Fibroblast of lung (primary cell): ENCODE data around the gene WWC2. TPM values are rescaled to one million over a fixed set of nuclear protein-coding genes. Genes with fewer than 3 reads are reported as not detected.

Experiments
- DNase-seq, 2 donors: peaks; one replicate each; pipeline versions ENCODE4 v3.0.0 to v3.0.0-alpha.2; 2010; ENCODE audit warnings: low read depth in 2 of 2
- H2AFZ ChIP-seq: 2 replicates; pipeline ENCODE4 v1.5.1; 2012; ENCODE audit warnings: low read length, control low read depth, inconsistent platforms
- H3K27ac ChIP-seq: 2 replicates; pipeline ENCODE4 v1.5.1; 2011; ENCODE audit warnings: low read length, control low read depth; ENCODE audit not compliant: insufficient read depth
- H3K27me3 ChIP-seq: 2 replicates; pipeline ENCODE4 v1.5.1; 2011; ENCODE audit warnings: mild to moderate bottlenecking, low read length; ENCODE audit not compliant: control insufficient read depth, insufficient read depth
- H3K36me3 ChIP-seq: 2 replicates; pipeline ENCODE4 v1.5.1; 2011; ENCODE audit warnings: low read length; ENCODE audit not compliant: control insufficient read depth, insufficient read depth
- H3K4me1 ChIP-seq: 2 replicates; pipeline ENCODE4 v1.5.1; 2011; ENCODE audit warnings: low read length; ENCODE audit not compliant: control insufficient read depth, insufficient read depth; ENCODE audit errors: extremely low read depth
- H3K4me2 ChIP-seq: 2 replicates; pipeline ENCODE4 v1.5.1; 2011; ENCODE audit warnings: low read length, control low read depth; ENCODE audit not compliant: insufficient read depth; ENCODE audit errors: extremely low read depth
- H3K4me3 ChIP-seq, 4 experiments: fragments of 200-600 bp in 1 of 4; sonication (generic) in 1 of 4; replicated peaks in 1 of 4; 2 replicates each; pipeline ENCODE4 v1.5.1; 2011 to 2016; ENCODE audit warnings: low read length in 4 of 4, low read depth in 3 of 4, mild to moderate bottlenecking in 3 of 4, control low read depth in 2 of 4, inconsistent platforms in 1 of 4, mixed read lengths in 1 of 4; ENCODE audit not compliant: insufficient read depth in 1 of 4; ENCODE audit errors: control extremely low read depth in 1 of 4
- H3K79me2 ChIP-seq: 2 replicates; pipeline ENCODE4 v1.5.1; 2012; ENCODE audit warnings: mild to moderate bottlenecking, low read length, inconsistent platforms; ENCODE audit not compliant: control insufficient read depth, insufficient read depth
- H3K9ac ChIP-seq: 2 replicates; pipeline ENCODE4 v1.5.1; 2011; ENCODE audit warnings: mild to moderate bottlenecking, low read length, control low read depth; ENCODE audit not compliant: insufficient read depth
- H3K9me3 ChIP-seq: 2 replicates; pipeline ENCODE4 v1.5.1; 2012; ENCODE audit warnings: low read depth, low read length; ENCODE audit not compliant: control insufficient read depth, insufficient read depth
- H4K20me1 ChIP-seq: 2 replicates; pipeline ENCODE4 v1.5.1; 2011; ENCODE audit warnings: low read length; ENCODE audit not compliant: control insufficient read depth, insufficient read depth; ENCODE audit errors: extremely low read depth
- EZH2 ChIP-seq: IDR thresholded peaks from 2 replicates; pipeline ENCODE4 v1.5.1; 2012; ENCODE audit warnings: low read length, control low read depth, mild to moderate bottlenecking; ENCODE audit errors: missing control alignments
- polyA plus RNA-seq, 2 donors: library from polyadenylated mRNA; depleted of rRNA in 1 of 2; stranded (reverse) in 1 of 2; unstranded in 1 of 2; fragments of >200 nt; gene quantifications; 2 replicates each; pipeline ENCODE4 v1.2.1, GENCODE V29; 2011 to 2012; ENCODE audit warnings: missing spikeins in 1 of 2
- total RNA-seq: library from RNA; depleted of rRNA; stranded (reverse); fragments of >200 nt; gene quantifications from 2 replicates; pipeline ENCODE4 v1.2.1, GENCODE V29; 2014
- TF ChIP-seq, protein P1 (sequence below), 2 donors: IDR thresholded peaks in 1 of 2; conservative IDR thresholded peaks in 1 of 2; 1 replicate in 1 of 2; 2 replicates in 1 of 2; pipeline ENCODE4 v1.5.1; 2011 to 2012; ENCODE audit warnings: low read length in 2 of 2, control low read depth in 1 of 2, inconsistent platforms in 1 of 2, low read depth in 1 of 2, mild to moderate bottlenecking in 1 of 2

The WWC2 gene
- total and polyA plus RNA-seq, 2 donors (not counting 1 experiment from before 2014, with no cell fraction given), result 31.6 to 34.0 TPM

DNA sequence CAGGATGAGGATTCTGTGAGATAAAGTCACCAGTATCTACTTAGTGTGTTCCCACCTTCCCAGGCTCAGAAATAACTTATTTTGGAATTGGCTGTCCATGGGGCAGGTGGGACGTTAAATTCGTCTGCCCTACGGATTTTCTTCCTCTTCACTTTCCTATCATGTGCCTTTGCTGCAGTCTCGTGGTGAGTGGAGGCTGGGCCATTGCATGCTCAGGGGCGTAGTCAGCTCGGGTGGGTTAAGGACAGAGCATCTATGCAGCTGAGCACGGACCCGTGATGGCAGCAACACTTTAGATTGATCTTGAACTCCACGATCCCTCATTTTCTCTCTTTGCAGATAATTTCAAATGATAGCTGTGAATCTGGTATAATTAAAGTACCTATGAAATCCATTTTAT is 169.5 kb downstream of the WWC2 start:
- no peaks in the 10 kb centered on the region for H4K20me1 ChIP-seq
- H2AFZ ChIP-seq, result no peak overlapping the region
- no peak for DNase-seq
- H3K9me3 ChIP-seq, result no peaks in the 10 kb centered on the region
- H3K36me3 ChIP-seq, result peaks cover 2% of the 10 kb centered on the region
- H3K79me2 ChIP-seq, result no peaks in the 10 kb centered on the region
- no peak for TF ChIP-seq EZH2
- TF ChIP-seq, protein P1, sequence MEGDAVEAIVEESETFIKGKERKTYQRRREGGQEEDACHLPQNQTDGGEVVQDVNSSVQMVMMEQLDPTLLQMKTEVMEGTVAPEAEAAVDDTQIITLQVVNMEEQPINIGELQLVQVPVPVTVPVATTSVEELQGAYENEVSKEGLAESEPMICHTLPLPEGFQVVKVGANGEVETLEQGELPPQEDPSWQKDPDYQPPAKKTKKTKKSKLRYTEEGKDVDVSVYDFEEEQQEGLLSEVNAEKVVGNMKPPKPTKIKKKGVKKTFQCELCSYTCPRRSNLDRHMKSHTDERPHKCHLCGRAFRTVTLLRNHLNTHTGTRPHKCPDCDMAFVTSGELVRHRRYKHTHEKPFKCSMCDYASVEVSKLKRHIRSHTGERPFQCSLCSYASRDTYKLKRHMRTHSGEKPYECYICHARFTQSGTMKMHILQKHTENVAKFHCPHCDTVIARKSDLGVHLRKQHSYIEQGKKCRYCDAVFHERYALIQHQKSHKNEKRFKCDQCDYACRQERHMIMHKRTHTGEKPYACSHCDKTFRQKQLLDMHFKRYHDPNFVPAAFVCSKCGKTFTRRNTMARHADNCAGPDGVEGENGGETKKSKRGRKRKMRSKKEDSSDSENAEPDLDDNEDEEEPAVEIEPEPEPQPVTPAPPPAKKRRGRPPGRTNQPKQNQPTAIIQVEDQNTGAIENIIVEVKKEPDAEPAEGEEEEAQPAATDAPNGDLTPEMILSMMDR (conservative IDR thresholded peaks at IDR 0.05 in 1 of 2, IDR thresholded peaks at IDR 0.05 in 1 of 2; ENCODE audit: low read depth in 1 of 2, low read length in 2 of 2), result no peak
- H3K4me3 ChIP-seq, result no peak overlapping the region
- no peaks in the 10 kb centered on the region for H3K27me3 ChIP-seq
- no peak overlapping the region for H3K27ac ChIP-seq
- H3K9ac ChIP-seq, result no peak overlapping the region
- H3K4me2 ChIP-seq, result no peak overlapping the region
- peaks cover 10% of the 10 kb centered on the region for H3K4me1 ChIP-seq

DNA sequence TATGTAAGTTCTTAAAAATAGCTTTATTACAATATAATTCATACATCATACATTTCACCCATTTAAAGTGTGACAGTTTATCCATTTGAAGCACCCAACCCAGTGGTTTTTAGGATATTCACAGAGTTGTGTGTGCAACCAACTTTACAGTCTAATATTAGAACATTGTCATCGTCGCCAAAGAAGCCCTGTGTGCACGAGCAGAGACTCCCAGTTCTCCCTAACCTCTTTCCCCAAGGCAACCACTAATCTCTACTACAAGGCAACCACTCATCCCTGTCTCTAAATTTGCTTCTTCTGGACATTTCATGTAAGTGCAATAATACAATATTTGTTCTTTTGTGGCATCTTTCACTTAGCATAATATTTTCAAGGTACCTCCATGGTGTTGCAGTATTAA is 173.3 kb downstream of the WWC2 start:
- Histone ChIP-seq H3K4me2 (no peak overlapping the region), H3K79me2 (no peaks in the 10 kb centered on the region), H3K4me1 (no peaks in the 10 kb centered on the region), H3K9ac (no peak overlapping the region), H3K9me3 (no peaks in the 10 kb centered on the region), H3K27me3 (no peaks in the 10 kb centered on the region), H4K20me1 (no peaks in the 10 kb centered on the region), H2AFZ (no peak overlapping the region), H3K27ac (no peak overlapping the region), H3K4me3 (no peak overlapping the region), H3K36me3 (peaks cover 3% of the 10 kb centered on the region)
- DNase-seq, result no peak
- TF ChIP-seq EZH2, result no peak
- TF ChIP-seq, protein P1 (conservative IDR thresholded peaks at IDR 0.05 in 1 of 2, IDR thresholded peaks at IDR 0.05 in 1 of 2; ENCODE audit: low read depth in 1 of 2, low read length in 2 of 2), result no peak

DNA sequence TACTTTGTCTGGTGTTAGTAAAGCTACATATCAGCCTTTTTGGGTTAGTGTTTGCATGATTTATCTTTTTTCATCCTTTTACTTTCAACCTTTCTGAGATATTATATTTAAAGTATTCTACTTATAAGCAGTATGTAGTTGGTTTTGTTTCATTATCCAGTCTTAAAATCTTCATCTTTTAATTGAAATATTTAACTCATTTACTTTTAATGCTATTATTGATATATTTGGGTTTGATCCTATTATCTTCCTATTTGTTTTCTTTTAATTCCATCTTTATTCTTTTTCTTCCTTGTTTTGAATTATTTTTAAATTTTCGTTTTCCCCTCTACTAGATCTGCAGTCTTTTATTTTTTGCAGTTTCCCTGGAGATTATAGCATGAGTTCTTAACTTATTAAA is 177.0 kb downstream of the WWC2 start:
- H4K20me1 ChIP-seq, result no peaks in the 10 kb centered on the region
- H2AFZ ChIP-seq, result no peak overlapping the region
- H3K9me3 ChIP-seq, result no peaks in the 10 kb centered on the region
- H3K79me2 ChIP-seq, result no peaks in the 10 kb centered on the region
- H3K4me1 ChIP-seq, result no peaks in the 10 kb centered on the region
- H3K27ac ChIP-seq, result no peak overlapping the region
- DNase-seq, result no peak
- no peak overlapping the region for H3K9ac ChIP-seq
- TF ChIP-seq, protein P1 (conservative IDR thresholded peaks at IDR 0.05 in 1 of 2, IDR thresholded peaks at IDR 0.05 in 1 of 2; ENCODE audit: low read depth in 1 of 2, low read length in 2 of 2), result no peak
- TF ChIP-seq EZH2, result no peak
- no peak overlapping the region for H3K4me3 ChIP-seq
- H3K27me3 ChIP-seq, result no peaks in the 10 kb centered on the region
- H3K36me3 ChIP-seq, result peaks cover 3% of the 10 kb centered on the region
- H3K4me2 ChIP-seq, result no peak overlapping the region
